GM18867 (cell line): ENCODE data around the gene CHDH.

Experiments used
- ATAC-seq: cut with Tn5 transposase; IDR thresholded peaks from one replicate; pipeline ENCODE4 v1.9.1; 2021; ENCODE audit warnings: mild to moderate bottlenecking, moderate library complexity; ENCODE audit not compliant: unreplicated experiment

CHDH gene

GRCh38 chr3:53809764-53810400 lies 36.3 kb downstream of the CHDH start:
- ATAC-seq = no peak

GRCh38 chr3:53809267-53809666 lies 37.0 kb downstream of the CHDH start:
- no peak for ATAC-seq

- ATAC-seq = no peak
Measured at GRCh38 chr3:53808496-53808895, 37.7 kb downstream of the CHDH start.

GRCh38 chr3:53807117-53807810 lies 39.0 kb downstream of the CHDH start:
- ATAC-seq = no peak

GRCh38 chr3:53806182-53807116 lies 39.8 kb downstream of the CHDH start:
- no peak for ATAC-seq

- no peak for ATAC-seq
Measured at GRCh38 chr3:53805463-53806159, 40.6 kb downstream of the CHDH start.

- peak; percentile 57 for ATAC-seq
Measured at GRCh38 chr3:53804697-53805462, 41.3 kb downstream of the CHDH start.

GRCh38 chr3:53803816-53804695 lies 42.2 kb downstream of the CHDH start:
- ATAC-seq = no peak

- no peak for ATAC-seq
Measured at GRCh38 chr3:53803124-53803815, 42.9 kb downstream of the CHDH start.

- ATAC-seq = no peak
Measured at GRCh38 chr3:53802256-53802880, 43.9 kb downstream of the CHDH start.

GRCh38 chr3:53801319-53801718 lies 44.9 kb downstream of the CHDH start:
- ATAC-seq = no peak

GRCh38 chr3:53800041-53800906 lies 45.9 kb downstream of the CHDH start:
- ATAC-seq = no peak

- no peak for ATAC-seq
Measured at GRCh38 chr3:53799338-53799865, 46.8 kb downstream of the CHDH start.

GRCh38 chr3:53798144-53798543 lies 48.1 kb downstream of the CHDH start:
- ATAC-seq = no peak

- no peak for ATAC-seq
Measured at GRCh38 chr3:53795789-53796560, 50.2 kb downstream of the CHDH start.

GRCh38 chr3:53795176-53795575 lies 51.0 kb downstream of the CHDH start:
- no peak for ATAC-seq
